ENCODE data around the gene DAG1.

DAG1 gene

DNA sequence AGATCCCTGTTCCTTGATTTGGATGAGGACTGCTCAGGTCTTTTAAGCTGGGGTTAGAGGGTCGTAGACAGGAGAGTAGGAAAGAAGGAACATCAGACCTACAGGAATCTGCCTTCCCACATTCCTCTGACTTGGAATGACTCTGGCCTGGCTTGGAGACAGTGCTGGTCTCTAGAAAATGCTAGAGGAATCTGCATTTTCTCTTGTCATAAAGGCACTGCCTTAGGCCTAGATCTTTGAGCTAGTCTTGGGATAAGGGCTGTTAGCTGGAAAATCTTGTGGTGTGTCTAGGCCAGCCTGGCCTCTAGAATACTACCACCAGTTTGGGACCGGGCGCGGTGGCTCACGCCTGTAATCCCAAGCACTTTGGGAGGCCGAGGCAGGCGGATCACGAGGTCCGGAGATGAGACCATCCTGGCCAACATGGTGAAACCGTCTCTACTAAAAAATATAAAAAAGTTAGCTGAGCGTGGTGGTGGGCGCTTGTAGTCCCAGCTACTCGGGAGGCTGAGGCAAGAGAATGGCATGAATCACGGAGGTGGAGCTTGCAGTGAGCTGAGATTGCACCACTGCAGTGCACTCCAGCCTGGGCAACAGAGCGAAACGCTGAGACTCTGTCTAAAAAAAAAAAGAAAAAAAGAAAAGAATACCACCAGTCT is 66.9 kb downstream of the DAG1 start:
- DNase-seq (ENCODE audit: low spot score), result no peak
- peak overlapping the region; percentile 36 for H3K27ac ChIP-seq
- CTCF ChIA-PET, result interaction anchor here (1.0 kb wide), 1 partner anchor 135 kb away, joined by 4 read pairs; no protein-coding TSS in a partner anchor
- POLR2A ChIA-PET (ENCODE audit: low non-redundant PET), result interaction anchor here (1.6 kb wide), 1 partner anchor 136 kb away, joined by 4 read pairs; no protein-coding TSS in a partner anchor
- TF ChIP-seq CTCF (conservative IDR thresholded peaks at IDR 0.05; ENCODE audit: low read depth), result no peak

GRCh38 chr3:49539659-49540560 is 69.8 kb downstream of the DAG1 start:
- POLR2A ChIA-PET (ENCODE audit: low non-redundant PET), result interaction anchor here (0.7 kb wide), 1 partner anchor 133 kb away, joined by 6 read pairs; no protein-coding TSS in a partner anchor
- CTCF ChIA-PET, result interaction anchor here (0.5 to 2.7 kb wide), 17 partner anchors 9 to 235 kb away, joined by 3 to 44 read pairs (median 4); partner anchors contain the start of genes AMIGO3 and BSN
- DNase-seq (ENCODE audit: low spot score), result peak; percentile 79
- H3K27ac ChIP-seq, result peak overlapping the region; percentile 88
- TF ChIP-seq CTCF (conservative IDR thresholded peaks at IDR 0.05; ENCODE audit: low read depth), result peak; percentile 94

GRCh38 chr3:49552087-49552486 is 82.0 kb downstream of the DAG1 start:
- H3K27ac ChIP-seq, result no peak overlapping the region
- ChIA-PET CTCF (interaction anchor here (0.6 kb wide), 1 partner anchor 42 kb away, joined by 3 read pairs; no protein-coding TSS in a partner anchor), POLR2A (ENCODE audit: low non-redundant PET) (no interaction called here)
- TF ChIP-seq CTCF (conservative IDR thresholded peaks at IDR 0.05; ENCODE audit: low read depth), result no peak
- no peak for DNase-seq (ENCODE audit: low spot score)

DNA sequence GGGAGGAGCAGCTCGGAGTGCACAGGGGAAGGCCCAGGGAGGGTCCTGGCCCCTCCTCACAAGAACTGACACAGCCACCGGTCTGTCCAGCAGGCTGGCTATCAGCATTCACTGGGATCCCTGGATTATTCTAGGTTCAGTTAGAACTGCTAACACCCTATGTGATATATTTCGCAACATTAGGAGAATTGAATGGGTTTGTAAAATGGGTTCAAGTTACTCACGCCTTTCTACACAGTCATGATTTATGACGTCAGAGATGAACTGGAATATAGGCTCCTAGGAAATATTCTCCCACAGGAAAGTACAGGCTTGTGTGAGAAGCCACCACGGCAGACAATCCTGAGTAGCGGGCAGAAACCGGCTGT is 83.2 kb downstream of the DAG1 start:
- ChIA-PET CTCF (no interaction called here), POLR2A (ENCODE audit: low non-redundant PET) (no interaction called here)
- H3K27ac ChIP-seq, result peak overlapping the region; percentile 65
- no peak for DNase-seq (ENCODE audit: low spot score)
- TF ChIP-seq CTCF (conservative IDR thresholded peaks at IDR 0.05; ENCODE audit: low read depth), result no peak

DNA sequence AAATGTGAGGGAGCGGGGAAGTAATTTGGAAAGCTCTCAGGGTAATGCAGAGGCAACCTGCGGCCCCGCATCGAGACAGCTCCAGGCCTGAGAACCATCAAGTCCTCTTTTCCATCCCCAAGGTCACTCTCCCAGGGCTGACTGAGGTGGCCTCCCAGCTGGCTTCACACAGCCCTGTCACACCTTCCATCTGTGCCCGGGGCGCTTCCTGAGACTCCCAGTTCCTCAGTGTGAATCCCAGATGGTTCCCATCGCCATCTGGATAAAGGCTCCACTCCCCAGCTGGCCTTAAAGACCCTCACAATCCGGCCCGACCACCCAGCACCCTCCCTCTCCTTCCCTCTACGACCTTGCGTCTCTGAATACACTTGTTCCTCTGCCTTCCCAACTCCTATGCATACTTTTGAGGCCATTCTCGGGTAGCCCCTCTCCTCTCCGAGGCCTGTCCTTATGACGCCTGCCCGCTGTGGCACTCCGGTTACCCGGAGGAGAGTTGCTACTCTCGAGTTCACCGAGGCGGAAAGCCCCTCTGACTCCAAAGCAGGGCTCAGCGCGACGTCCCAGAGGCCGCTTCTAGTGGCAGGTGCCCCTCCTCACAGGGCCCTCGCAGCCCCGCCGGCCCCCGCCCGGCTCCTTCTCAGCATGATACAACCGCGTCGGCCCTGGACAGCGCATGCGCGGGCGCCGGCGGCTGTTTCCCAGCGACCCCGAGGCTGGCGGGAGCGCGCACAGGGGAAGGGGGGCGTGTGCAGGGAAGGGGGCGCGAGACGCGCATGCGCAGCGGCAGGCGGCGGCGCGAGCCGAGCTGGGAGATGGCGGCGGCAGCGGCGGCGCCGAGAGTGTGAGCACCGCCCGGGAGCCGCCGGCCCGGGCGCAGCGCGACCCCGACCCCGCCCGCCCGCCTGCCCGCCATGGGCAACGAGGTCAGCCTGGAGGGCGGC is 83.9 kb downstream of the DAG1 start, which contains the start of gene BSN:
TSS of gene BSN (plus strand) at position 786 of the 941 bp plus-strand sequence. CDS start at position 912, 126 bp downstream.
- DNase-seq (ENCODE audit: low spot score), result peak; percentile 92
- ChIA-PET POLR2A (ENCODE audit: low non-redundant PET) (no interaction called here), CTCF (interaction anchor here (0.7 to 1.0 kb wide), 2 partner anchors 14 to 117 kb away, joined by 3 to 4 read pairs; no protein-coding TSS in a partner anchor)
- peak within 1 kb of the TSS; percentile 65 for H3K27ac ChIP-seq
- TF ChIP-seq CTCF (conservative IDR thresholded peaks at IDR 0.05; ENCODE audit: low read depth), result no peak

Data from RWPE1 (cell line).